A673 (cell line): ENCODE measurements around the gene POLD4.

ENCODE experiments used
- CTCF ChIP-seq: fragments of 300-800, 200-600 bp; sonication (generic); conservative IDR thresholded peaks from 2 replicates; pipeline ENCODE4 v1.5.1; 2017; ENCODE audit warnings: low read depth, mild to moderate bottlenecking, antibody characterized with exemption, low read length, moderate library complexity, mixed read lengths
- EZH2 ChIP-seq: fragments of 200-600 bp; sonication (generic); IDR thresholded peaks from 2 replicates; pipeline ENCODE4 v1.6.1; 2017; ENCODE audit warnings: borderline replicate concordance, low read depth, mild to moderate bottlenecking, mixed read lengths, antibody characterized with exemption, low read length; ENCODE audit not compliant: poor library complexity, severe bottlenecking

- TF ChIP-seq CTCF (no peak), EZH2 (no peak)
Measured at GRCh38 chr11:67315325-67315909, 37.9 kb downstream of the POLD4 start.
